GM18519 (cell line): ENCODE data around the gene RTF2.

Source experiments
- ATAC-seq: cut with Tn5 transposase; IDR thresholded peaks from one replicate; pipeline ENCODE4 v1.9.1; 2021; ENCODE audit warnings: mild to moderate bottlenecking, moderate library complexity; ENCODE audit not compliant: unreplicated experiment, low FRiP score

Gene RTF2

GRCh38 chr20:56437196-56437960 is 31.0 kb upstream of the RTF2 start:
- no peak for ATAC-seq

DNA sequence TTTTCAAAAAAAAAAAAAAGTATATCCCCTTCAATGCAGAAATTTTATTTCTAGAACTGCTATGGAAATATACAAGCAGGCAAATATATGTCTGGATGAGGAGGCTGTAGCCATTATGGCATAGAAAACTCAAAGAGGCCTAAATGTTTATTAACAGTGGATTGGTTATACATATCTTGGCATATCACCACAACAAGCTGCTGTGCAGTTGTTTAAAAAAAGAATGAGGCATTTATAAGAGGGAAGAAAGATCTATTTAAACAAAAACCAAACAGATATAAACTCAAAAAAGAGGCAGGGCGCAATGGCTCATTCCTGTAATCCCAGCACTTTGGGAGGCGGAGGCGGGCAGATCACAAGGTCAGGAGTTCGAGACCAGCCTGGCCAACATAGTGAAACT is 30.1 kb upstream of the RTF2 start:
- ATAC-seq: no peak

DNA sequence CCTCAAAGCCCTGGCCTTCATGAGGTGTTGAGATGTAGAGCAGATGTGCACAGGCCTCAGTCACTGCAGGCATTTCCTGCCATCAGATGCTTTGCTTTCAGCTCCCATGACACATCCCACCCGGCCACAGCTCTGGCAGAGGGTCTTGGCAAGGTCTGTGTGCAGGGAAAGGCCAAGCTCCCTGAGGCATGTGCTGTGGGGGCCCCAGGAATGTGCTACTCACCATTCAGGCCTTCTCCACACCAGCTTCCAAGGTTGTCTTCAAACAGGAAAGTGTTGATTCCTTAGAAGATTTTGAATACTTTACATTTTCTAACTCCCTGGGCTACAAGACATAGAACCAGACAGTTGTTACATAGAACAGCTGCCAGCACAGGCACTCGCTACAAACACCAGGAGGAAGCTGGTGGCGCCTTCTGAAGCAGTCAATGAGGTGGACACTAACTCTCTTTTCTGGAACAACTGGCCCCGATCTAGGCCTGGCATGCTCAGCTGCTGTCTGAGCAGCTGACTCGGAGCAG is 28.6 kb upstream of the RTF2 start:
- no peak for ATAC-seq

DNA sequence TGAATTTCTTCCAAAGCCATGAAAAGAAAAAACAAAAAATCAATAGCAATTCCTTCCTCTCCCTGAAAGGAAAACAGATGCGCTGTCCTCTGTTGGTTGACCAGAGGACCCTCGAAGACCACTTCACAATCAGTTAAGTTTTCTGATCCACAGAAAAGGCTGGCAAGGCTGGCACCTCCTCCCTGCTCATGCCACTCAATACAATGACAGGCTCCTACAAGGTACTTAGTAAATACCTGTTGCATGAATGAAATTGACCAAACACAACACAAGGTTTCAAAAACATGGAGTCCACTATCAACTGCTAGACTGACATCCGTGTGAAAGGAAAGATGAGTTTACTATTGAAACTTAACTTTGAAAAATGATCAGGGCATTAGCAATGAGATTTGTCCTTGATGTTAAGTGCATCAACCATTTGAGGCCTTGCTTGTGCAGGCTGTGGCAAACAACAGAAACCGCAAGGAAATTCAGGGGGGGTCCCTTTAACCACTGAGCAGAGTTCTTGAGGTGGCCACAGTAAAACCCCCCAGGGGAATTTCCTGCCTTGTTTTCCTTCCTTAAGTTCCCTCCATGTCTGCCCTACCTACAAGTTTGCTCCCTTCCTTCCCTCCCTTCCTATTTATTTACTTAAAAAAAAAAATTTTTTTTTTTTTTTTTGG is 27.9 kb upstream of the RTF2 start:
- ATAC-seq: peak; percentile 70

GRCh38 chr20:56442389-56443365 is 25.8 kb upstream of the RTF2 start:
- ATAC-seq: no peak

DNA sequence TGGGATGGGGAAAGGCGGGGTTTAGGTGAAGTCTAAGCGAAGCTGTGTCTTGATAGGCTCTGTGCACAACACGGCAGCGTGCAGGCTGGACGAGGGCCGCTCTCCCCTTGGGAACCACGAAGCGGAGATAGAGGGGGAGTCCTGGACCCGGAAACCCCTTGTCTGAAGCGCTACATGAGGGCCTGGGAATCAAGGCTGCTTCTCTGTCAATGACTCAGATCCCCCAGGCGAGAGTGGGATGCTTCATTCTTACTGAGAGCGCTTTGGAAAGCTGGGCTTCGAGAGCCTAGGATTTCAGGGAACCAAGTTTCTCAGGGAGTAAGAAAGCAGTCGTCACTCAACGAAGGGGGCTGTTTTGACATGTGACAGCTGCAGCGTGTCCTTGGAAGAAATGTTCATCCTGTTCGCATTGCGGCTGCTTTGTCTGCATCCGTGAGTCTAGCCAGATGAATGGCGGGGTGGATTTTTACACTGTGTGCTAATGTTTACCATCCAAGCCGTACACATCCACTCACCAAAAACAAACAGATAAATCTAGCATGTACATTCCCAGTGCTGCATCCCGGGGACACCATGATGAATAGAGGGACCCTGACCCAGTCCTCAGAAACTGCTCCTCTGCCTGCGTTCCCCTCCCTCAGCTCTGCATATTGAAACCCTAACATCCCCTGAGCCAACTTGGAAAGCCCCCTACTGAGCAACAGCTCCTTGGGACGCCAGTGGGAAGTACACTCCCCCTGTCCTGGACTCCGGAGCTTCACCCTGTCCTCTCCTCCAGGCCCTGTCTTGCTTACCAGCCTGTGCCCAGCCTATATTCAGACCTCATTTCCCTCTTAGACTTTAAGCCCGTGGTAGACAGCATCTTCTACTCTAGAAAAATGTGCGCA is 24.5 kb upstream of the RTF2 start:
- ATAC-seq: no peak

- ATAC-seq: no peak
These were observed 23.3 kb upstream of the RTF2 start for GRCh38 chr20:56445130-56445529.

- ATAC-seq: no peak
These were observed 22.9 kb upstream of the RTF2 start for GRCh38 chr20:56445540-56445939.

DNA sequence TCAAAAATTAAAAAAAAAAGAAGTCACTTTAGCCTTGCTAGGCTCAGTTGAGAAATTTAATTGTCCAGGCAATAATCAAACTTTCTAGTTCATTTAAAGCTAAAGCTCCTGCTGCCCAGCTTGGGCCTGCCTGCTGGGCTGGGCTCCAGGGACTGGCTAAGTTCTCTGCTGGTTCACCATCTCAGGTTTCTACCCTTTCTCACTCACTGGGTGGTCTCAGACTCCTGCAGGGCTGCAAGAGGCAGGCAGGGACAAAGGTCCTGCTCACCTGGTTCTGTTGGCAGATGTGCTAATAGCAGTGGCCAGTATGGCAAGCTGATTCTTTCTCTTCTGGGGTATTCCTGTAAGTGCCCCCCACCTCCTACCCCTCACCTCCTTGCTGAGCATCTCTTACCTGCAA is 21.2 kb upstream of the RTF2 start:
- ATAC-seq: no peak

DNA sequence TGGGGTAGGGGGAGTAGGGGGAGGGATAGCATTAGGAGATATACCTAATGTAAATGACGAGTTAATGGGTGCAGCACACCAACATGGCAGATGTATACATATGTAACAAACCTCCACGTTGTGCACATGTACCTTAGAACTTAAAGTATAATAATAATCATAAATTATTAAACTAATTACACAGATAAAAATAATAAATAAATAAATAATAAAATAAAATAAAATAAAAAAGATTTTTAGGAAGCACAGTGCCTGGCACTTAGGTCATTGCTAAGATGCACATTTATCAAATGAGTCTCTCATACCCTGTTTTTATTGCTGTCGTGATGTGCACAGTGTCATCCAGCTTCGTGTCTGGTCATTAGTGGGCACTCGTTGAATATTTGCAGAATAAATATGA is 19.0 kb upstream of the RTF2 start:
- ATAC-seq: no peak

DNA sequence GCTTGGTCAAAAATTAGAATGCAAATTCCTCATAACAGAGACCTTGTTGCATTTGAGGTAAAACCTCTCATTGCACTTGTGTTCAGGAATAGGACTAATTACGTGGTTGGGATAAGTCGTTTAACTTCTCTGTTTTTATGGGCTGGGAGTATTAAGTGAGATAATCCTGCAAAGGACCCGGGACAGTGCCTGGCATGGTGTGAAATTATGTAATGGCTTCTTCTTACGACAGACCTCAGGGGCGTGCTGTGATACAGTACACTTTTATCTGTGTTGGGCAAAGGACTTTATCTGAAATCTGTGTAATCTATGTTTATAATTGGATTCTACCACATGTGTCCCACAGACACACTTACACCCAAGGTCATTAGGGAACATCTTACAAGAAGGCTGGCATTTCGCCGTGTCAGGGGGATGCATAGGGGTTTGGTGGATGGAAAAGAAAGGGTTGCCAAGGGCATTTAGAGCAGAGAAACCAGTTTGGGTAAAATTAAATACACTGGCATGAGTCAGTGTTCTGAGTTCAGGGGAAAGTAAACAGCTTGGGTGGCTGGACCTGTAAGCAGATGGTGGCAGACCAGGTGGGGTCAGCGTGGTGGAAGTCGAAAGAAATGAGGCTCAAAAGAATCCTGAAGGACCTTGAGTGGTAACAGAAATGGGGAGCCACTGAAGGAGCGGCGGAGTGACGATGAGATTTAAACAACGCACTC is 17.2 kb upstream of the RTF2 start:
- ATAC-seq: no peak

DNA sequence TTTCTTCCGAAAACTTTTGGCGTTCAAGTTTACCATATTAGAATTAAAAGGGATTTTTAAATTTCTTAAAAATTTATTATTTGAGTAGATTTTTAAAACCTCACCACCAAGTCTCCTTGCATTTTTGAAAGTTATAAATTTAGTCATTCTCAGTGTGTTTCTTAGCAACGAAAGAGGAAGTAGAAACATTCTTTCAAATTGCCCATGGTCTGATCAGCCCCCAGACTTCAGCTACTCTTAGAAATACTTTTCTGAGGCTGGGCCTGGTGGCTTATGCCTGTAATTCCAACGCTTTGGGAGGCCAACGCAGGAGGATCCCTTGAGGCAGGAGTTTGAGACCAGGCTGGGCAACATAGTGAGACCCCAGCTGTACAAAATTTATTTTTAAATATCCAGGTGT is 15.1 kb upstream of the RTF2 start:
- peak; percentile 65 for ATAC-seq

DNA sequence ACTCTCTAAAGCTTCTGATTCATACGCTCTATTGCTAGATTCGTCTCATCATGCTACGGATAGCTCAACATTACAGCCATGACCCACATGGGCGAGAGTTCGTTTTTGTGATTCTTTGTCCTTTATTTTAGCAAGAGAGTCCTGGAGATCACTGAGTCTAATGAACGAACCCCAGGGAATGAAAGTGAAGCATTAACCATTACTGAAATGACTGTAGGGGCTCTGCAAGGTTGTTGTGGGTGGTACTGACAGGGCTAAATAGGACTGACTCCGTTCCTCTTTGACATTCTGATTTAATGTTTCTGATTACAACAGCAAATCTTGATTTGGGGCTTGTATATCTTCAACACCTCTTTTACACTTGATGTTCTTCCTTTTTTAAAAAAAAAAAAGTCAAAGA is 13.7 kb upstream of the RTF2 start:
- ATAC-seq: peak; percentile 71

DNA sequence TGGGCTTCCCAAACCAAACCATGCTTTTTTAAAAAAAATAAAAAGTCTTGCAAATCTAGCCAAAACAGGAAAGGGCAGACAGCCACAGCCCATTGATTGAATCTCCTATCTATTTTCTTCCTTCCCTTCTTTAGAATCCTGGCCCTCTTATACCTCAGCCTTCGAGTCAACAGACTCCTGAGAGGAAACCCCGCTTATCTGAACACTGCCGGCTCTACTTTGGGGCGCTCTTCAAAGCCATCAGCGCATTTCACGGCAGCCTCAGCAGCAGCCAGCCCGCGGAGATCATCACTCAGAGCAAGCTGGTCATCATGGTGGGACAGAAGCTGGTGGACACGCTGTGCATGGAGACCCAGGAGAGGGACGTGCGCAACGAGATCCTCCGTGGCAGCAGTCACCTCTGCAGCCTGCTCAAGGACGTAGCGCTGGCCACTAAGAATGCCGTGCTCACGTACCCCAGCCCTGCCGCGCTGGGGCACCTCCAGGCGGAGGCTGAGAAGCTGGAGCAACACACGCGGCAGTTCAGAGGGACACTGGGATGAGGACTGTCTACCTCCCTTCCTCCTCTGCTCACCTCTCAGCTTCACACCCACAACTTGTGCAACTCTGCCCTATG is 10.1 kb upstream of the RTF2 start:
- ATAC-seq: no peak

DNA sequence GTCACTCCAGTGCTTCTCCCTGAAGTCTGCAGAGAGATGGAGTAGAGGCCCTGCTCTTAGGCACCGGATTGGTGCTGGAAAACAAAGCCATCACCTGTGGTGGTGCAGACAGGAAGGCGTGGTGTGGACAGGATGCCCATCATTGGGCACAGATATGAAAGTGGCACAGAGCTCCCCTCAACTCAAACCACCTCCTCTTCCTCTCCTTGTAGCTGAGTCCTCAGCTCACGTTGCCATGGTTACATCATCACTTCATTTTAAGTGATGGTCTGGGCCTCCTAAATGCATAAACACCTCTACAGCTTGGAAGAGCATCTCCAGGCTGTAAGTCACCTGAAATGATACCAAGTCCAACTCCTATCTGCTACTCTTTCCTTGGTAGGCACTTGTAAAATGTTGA is 8.0 kb upstream of the RTF2 start:
- ATAC-seq: no peak

DNA sequence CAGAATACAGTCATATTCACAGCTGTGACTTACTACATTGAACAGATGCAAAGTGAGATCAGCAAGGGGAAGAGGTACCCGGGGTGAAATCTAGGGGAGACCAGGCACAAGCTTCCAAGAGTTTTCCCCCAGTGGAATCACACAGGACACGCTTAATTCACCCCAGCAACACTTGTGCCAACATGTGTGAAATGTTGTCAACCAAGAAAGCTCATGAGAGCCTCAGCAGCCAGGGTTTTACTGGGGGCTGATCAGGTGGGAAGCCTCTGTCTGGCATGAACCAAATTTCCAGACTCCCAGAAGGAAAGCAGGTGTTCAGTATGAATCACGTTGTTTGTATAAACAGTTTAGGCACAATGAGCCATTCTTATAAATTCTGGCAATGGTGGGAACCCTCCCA is 6.9 kb upstream of the RTF2 start:
- ATAC-seq: no peak

GRCh38 chr20:56463428-56463827 is 5.0 kb upstream of the RTF2 start:
- no peak for ATAC-seq

DNA sequence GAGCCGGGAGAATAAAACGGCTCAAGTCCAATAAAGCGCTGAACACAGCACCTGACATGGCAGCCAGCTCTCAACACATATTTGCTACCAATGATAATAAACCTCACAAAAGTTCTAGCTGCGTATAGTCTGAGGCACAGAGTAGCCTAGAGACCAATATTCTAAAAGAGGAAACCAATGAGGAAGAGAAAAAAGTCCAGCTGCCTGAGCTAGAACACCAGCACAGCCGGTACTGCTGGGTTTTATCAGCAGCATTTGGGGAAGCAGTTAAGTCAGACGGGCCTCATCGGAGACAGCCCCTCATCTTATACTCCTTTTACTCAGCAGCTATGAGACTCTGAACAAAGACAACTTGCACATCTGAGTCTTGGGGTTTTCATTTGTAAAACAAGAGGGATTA is 2.4 kb upstream of the RTF2 start:
- no peak for ATAC-seq

DNA sequence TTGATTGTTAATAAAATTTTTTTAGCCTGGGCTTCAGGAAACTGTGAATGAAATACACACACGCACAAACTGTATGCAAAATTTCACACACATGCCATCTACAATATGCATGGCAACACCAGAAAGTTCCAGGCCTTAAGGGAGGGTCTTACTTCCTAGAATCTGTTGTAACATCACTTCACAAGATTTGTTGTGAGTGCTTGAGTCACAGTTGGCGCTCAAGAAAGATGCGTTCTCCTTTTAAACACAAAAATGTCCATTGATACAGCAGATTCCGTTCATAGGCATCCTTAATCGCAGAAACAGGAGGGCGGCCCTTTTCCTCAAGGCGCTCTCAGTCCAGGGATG is 485 bp upstream of the RTF2 start:
- ATAC-seq: no peak
